PC-3 (cell line): ENCODE results near the gene SLC38A10. TPM values are rescaled to one million over a fixed set of nuclear protein-coding genes. Genes with fewer than 3 reads are reported as not detected.

Experiments
- ATAC-seq: fragments of 200-7000 bp; cut with Tn5 transposase; 2 replicates; pipeline ENCODE4 v1.9.1; 2020; ENCODE audit warnings: mild to moderate bottlenecking, moderate library complexity
- BruUV-seq: library from RNA; stranded (reverse); fragments of 400-500 nt; replicated peaks from 2 replicates; lab custom pipeline; 2021; lab: Mats Ljungman, UMichigan
- CTCF ChIA-PET: fragments of 300-600 bp; sonication (Branson Sonifier 250); formaldehyde crosslinking; loops from one replicate; lab custom pipeline; 2022; ENCODE audit warnings: antibody characterized with exemption; lab: Charles Lee
- POLR2A ChIA-PET: fragments of 300-600 bp; sonication (Branson Sonifier 250); formaldehyde crosslinking; loops from one replicate; lab custom pipeline; 2022; ENCODE audit warnings: antibody characterized with exemption; ENCODE audit not compliant: unreplicated experiment; lab: Charles Lee
- DNase-seq: peaks from one replicate; pipeline ENCODE4 v3.0.0-alpha.2; 2015
- H2AFZ ChIP-seq: fragments of 300-600 bp; sonication (generic); 2 replicates; pipeline ENCODE4 v1.6.0; 2016; ENCODE audit warnings: antibody characterized with exemption, low read length
- H3F3A ChIP-seq: fragments of 300-600 bp; sonication (generic); one replicate; pipeline ENCODE4 v1.6.0; 2017; ENCODE audit warnings: antibody characterized with exemption, low read length, control low read depth, mild to moderate bottlenecking; ENCODE audit not compliant: unreplicated experiment
- H3K27ac ChIP-seq: fragments of 300-600 bp; sonication (generic); 2 replicates; pipeline ENCODE4 v1.5.1; 2016; ENCODE audit warnings: mild to moderate bottlenecking, low read length
- H3K27me3 ChIP-seq: fragments of 300-600 bp; sonication (generic); 2 replicates; pipeline ENCODE4 v1.6.1; 2016; ENCODE audit warnings: low read length, mixed read lengths
- H3K36me3 ChIP-seq: fragments of 300-600 bp; sonication (generic); 2 replicates; pipeline ENCODE4 v1.6.1; 2016; ENCODE audit warnings: low read depth, mixed run types, low read length, mixed read lengths
- H3K4me1 ChIP-seq: fragments of 300-600 bp; sonication (generic); 2 replicates; pipeline ENCODE4 v1.5.1; 2016; ENCODE audit warnings: low read length; ENCODE audit not compliant: insufficient read depth
- H3K4me2 ChIP-seq: fragments of 300-600 bp; sonication (generic); 2 replicates; pipeline ENCODE4 v1.6.0; 2016; ENCODE audit warnings: low read length
- H3K4me3 ChIP-seq: fragments of 300-600 bp; sonication (generic); 2 replicates; pipeline ENCODE4 v1.5.1; 2016; ENCODE audit warnings: mild to moderate bottlenecking, low read length, mixed read lengths
- H3K79me2 ChIP-seq: fragments of 300-600 bp; sonication (generic); 2 replicates; pipeline ENCODE4 v1.6.1; 2017; ENCODE audit warnings: low read length, mixed read lengths
- H3K9ac ChIP-seq: fragments of 300-600 bp; sonication (generic); 2 replicates; pipeline ENCODE4 v1.6.0; 2016; ENCODE audit warnings: mild to moderate bottlenecking, low read length
- H3K9me2 ChIP-seq: fragments of 300-600 bp; sonication (generic); replicated peaks from 2 replicates; pipeline ENCODE4 v1.6.1; 2016; ENCODE audit warnings: mixed run types, low read length, mixed read lengths
- H3K9me3 ChIP-seq: fragments of 300-600 bp; sonication (generic); 2 replicates; pipeline ENCODE4 v1.6.1; 2016; ENCODE audit warnings: low read length, mixed read lengths
- H4K20me1 ChIP-seq: fragments of 300-600 bp; sonication (generic); 2 replicates; pipeline ENCODE4 v1.6.1; 2016; ENCODE audit warnings: low read length, mixed read lengths
- EZH2 ChIP-seq: fragments of 300-600 bp; sonication (generic); IDR thresholded peaks from one replicate; pipeline ENCODE4 v1.6.1; 2017; ENCODE audit warnings: antibody characterized with exemption, mild to moderate bottlenecking, low read length; ENCODE audit not compliant: unreplicated experiment
- EZH2phosphoT487 ChIP-seq: fragments of 300-600 bp; sonication (generic); IDR thresholded peaks from 2 replicates; pipeline ENCODE4 v1.6.1; 2018; ENCODE audit warnings: mild to moderate bottlenecking, antibody characterized with exemption, low read length, borderline replicate concordance
- intact Hi-C: fragments of 100-400 bp; cut with micrococcal nuclease; formaldehyde crosslinking; loops from 2 replicates; pipeline ENCODE4 v1.9.0; 2023
- total RNA-seq: library from RNA; depleted of rRNA; stranded (reverse); fragments of >200 nt; gene quantifications from 2 replicates; pipeline ENCODE4 v1.2.3, GENCODE V29; 2014
- TF ChIP-seq, protein P1 (sequence below): fragments of 300-600 bp; sonication (generic); conservative IDR thresholded peaks from 2 replicates; pipeline ENCODE4 v1.5.1; 2017; ENCODE audit warnings: antibody characterized with exemption, low read depth, mild to moderate bottlenecking, low read length

SLC38A10 gene
- total RNA-seq, 1 experiment from 2014 or later, result 77.8 TPM

DNA sequence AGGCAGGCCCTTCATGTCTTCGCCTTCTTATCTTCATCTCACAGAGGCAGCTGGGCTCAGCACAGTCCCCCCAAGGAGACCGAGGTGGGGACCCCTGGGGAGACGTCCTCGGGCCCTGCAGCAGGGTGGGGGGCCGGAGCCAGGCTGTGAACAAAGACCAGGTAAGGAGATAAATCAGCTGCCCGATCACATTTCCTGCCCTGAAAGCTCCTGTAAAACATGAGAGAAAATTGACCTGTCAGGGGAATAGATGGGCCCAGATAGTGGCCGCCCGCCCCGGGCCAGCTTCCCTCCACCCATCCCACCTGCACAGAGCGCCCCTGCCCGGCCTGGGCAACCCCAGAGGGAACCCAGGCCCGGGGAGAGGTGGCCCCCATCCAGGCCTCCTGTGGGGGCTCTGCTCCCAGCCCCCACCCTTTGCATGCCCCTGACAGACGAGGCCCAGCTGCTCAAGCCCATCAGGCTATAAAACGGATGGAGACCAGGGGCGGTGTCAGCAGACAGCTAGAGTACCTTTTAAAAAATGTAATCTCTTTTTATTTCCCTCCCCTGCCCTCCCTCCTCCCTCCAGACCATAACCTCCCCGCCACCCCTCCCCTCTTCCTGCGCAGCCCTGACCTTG is 18.8 kb upstream of the SLC38A10 start:
- H3K4me3 ChIP-seq, result no peak overlapping the region
- CTCF ChIA-PET, result no interaction called here
- no peak overlapping the region for H3K27ac ChIP-seq
- H3K79me2 ChIP-seq, result no peaks in the 10 kb centered on the region
- peaks cover 13% of the 10 kb centered on the region for H3K4me1 ChIP-seq
- no peak for TF ChIP-seq EZH2
- TF ChIP-seq EZH2phosphoT487, result no peak
- TF ChIP-seq, protein P1, sequence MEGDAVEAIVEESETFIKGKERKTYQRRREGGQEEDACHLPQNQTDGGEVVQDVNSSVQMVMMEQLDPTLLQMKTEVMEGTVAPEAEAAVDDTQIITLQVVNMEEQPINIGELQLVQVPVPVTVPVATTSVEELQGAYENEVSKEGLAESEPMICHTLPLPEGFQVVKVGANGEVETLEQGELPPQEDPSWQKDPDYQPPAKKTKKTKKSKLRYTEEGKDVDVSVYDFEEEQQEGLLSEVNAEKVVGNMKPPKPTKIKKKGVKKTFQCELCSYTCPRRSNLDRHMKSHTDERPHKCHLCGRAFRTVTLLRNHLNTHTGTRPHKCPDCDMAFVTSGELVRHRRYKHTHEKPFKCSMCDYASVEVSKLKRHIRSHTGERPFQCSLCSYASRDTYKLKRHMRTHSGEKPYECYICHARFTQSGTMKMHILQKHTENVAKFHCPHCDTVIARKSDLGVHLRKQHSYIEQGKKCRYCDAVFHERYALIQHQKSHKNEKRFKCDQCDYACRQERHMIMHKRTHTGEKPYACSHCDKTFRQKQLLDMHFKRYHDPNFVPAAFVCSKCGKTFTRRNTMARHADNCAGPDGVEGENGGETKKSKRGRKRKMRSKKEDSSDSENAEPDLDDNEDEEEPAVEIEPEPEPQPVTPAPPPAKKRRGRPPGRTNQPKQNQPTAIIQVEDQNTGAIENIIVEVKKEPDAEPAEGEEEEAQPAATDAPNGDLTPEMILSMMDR, result no peak
- BruUV-seq, result no TSS peak
- no peak overlapping the region for H3K9ac ChIP-seq
- intact Hi-C loops, result no loop called here
- no peaks in the 10 kb centered on the region for H3K27me3 ChIP-seq
- no peaks in the 10 kb centered on the region for H3F3A ChIP-seq
- no peaks in the 10 kb centered on the region for H3K36me3 ChIP-seq
- H3K4me2 ChIP-seq, result no peak overlapping the region
- no peaks in the 10 kb centered on the region for H3K9me2 ChIP-seq
- POLR2A ChIA-PET, result no interaction called here
- no peak overlapping the region for H2AFZ ChIP-seq
- no peak for DNase-seq
- ATAC-seq, result no peak
- no peaks in the 10 kb centered on the region for H4K20me1 ChIP-seq
- no peaks in the 10 kb centered on the region for H3K9me3 ChIP-seq

DNA sequence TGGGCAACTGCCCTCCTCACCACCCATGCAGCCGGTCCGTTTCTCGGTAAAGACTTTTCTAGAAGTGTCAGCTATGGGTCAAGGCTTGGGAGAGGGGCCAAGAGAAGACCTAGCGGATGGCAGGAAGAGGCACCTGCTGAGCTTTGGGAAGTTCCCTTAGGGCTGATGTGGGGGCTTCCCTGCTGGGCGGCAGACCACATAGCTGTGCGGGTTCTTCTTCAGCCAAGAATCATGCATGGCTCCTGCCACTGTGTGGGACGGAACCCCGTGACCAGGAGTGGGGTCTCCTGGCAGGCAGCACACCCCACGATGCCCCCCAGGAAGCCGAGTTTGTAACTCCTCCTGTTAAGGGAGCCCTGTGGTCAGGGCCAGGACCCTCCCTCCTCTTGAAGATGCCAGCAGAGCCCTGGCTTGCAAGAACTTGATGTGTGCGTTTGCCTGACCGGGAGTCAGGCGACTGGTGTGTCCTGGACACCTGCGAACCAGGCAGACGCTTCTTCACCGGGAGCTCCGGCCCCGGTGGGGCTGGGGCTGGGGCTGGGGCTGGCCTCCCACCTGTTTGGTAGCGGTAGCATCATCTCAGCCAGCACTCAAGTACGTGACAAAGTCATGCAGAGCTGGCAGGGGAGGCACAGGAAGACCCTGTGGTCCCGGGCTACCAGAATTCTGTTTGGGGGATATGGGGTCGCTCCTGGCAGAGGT is 17.7 kb upstream of the SLC38A10 start:
- POLR2A ChIA-PET, result no interaction called here
- Histone ChIP-seq H3K9ac (no peak overlapping the region), H4K20me1 (no peaks in the 10 kb centered on the region), H3K9me2 (no peaks in the 10 kb centered on the region), H3F3A (no peaks in the 10 kb centered on the region), H2AFZ (no peak overlapping the region), H3K36me3 (no peaks in the 10 kb centered on the region), H3K79me2 (no peaks in the 10 kb centered on the region), H3K4me2 (no peak overlapping the region), H3K27me3 (no peaks in the 10 kb centered on the region), H3K9me3 (no peaks in the 10 kb centered on the region), H3K4me3 (no peak overlapping the region), H3K4me1 (peaks cover 15% of the 10 kb centered on the region), H3K27ac (no peak overlapping the region)
- no TSS peak for BruUV-seq
- DNase-seq (no peak), ATAC-seq (no peak)
- TF ChIP-seq, protein P1, result no peak
- no peak for TF ChIP-seq EZH2
- TF ChIP-seq EZH2phosphoT487, result no peak
- intact Hi-C loops, result no loop called here
- CTCF ChIA-PET, result no interaction called here

DNA sequence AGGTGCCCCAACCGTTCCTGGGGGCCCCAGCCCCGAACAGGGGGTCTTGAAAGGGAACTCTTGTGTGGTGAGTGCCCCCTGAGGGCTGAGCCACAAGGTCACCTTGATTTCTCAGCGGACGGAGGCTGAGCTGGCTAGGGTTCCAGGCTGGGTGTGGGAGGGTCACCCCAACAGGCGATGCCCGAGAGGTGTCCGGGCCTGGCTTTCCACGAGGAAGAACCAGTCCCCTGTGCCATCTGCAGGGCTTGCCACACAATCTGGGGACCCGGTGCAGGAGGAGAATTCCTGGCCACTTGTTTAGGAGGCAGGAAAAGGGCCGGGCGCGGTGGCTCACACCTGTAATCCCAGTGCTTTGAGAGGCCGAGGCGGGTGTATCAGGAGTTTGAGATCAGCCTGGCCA is 16.8 kb upstream of the SLC38A10 start:
- H3K4me3 ChIP-seq, result no peak overlapping the region
- H3K4me1 ChIP-seq, result peaks cover 15% of the 10 kb centered on the region
- H3K36me3 ChIP-seq, result no peaks in the 10 kb centered on the region
- H3K27me3 ChIP-seq, result no peaks in the 10 kb centered on the region
- no peaks in the 10 kb centered on the region for H4K20me1 ChIP-seq
- ChIA-PET POLR2A (no interaction called here), CTCF (no interaction called here)
- H3K9ac ChIP-seq, result no peak overlapping the region
- no peaks in the 10 kb centered on the region for H3K9me2 ChIP-seq
- no peak overlapping the region for H2AFZ ChIP-seq
- no peaks in the 10 kb centered on the region for H3K9me3 ChIP-seq
- H3K4me2 ChIP-seq, result no peak overlapping the region
- TF ChIP-seq, protein P1, result no peak
- TF ChIP-seq EZH2phosphoT487 (no peak), EZH2 (no peak)
- no peaks in the 10 kb centered on the region for H3K79me2 ChIP-seq
- no peak for DNase-seq
- no TSS peak for BruUV-seq
- no peaks in the 10 kb centered on the region for H3F3A ChIP-seq
- H3K27ac ChIP-seq, result no peak overlapping the region
- ATAC-seq, result no peak
- intact Hi-C loops, result no loop called here
